Breast epithelium (tissue), 3 donors: ENCODE measurements around the gene SLC27A4.

Source experiments
- CTCF ChIP-seq, 3 donors: fragments of 450-650 bp; IDR thresholded peaks; one replicate each; pipeline ENCODE4 v1.5.1; 2016 to 2017; ENCODE audit warnings: antibody characterized with exemption in 3 of 3, mild to moderate bottlenecking in 3 of 3, moderate library complexity in 3 of 3
- POLR2A ChIP-seq: fragments of 450-650 bp; IDR thresholded peaks from one replicate; pipeline ENCODE4 v1.6.1; 2016; ENCODE audit warnings: antibody characterized with exemption, mild to moderate bottlenecking, moderate library complexity
- POLR2AphosphoS5 ChIP-seq, 3 donors: sonication (generic); formaldehyde crosslinking; IDR thresholded peaks; one replicate each; pipeline ENCODE4 v1.6.1; 2017; ENCODE audit warnings: antibody characterized with exemption in 3 of 3

- TF ChIP-seq CTCF (IDR thresholded peaks at IDR 0.05) = no peak
- no peak for TF ChIP-seq POLR2A
- no peak for TF ChIP-seq POLR2AphosphoS5 (IDR thresholded peaks at IDR 0.05)
These were observed 66.6 kb downstream of the SLC27A4 start for GRCh38 chr9:128406848-128407391.
